IPS DF 4.7 (cell line): ENCODE results near the gene CRABP1.

ENCODE experiments used
- DNase-seq: peaks from one replicate; pipeline ENCODE4 v3.0.0-alpha.2; 2013; ENCODE audit warnings: low spot score; ENCODE audit errors: extremely low read depth

CRABP1 gene

GRCh38 chr15:78340231-78341056 lies at the start of gene CRABP1:
TSS of gene CRABP1 (plus strand) at chr15:78340353. CDS start at chr15:78340429, 76 bp downstream.
- no peak for DNase-seq

GRCh38 chr15:78291052-78291451 lies 49.1 kb upstream of the CRABP1 start:
- no peak for DNase-seq

GRCh38 chr15:78291698-78292097 lies 48.5 kb upstream of the CRABP1 start:
- no peak for DNase-seq

- DNase-seq, result no peak
These were observed 47.9 kb upstream of the CRABP1 start for GRCh38 chr15:78292219-78292618.

- DNase-seq, result peak; percentile 60
These were observed 40.8 kb upstream of the CRABP1 start, which contains the start of gene SKIC8 for GRCh38 chr15:78299101-78299930. TSS of gene SKIC8 (minus strand) at chr15:78299609. CDS start at chr15:78295686, 3,923 bp downstream.

GRCh38 chr15:78301326-78301725 lies 38.8 kb upstream of the CRABP1 start:
- no peak for DNase-seq

- DNase-seq, result no peak
These were observed 38.3 kb upstream of the CRABP1 start for GRCh38 chr15:78301828-78302227.

GRCh38 chr15:78302579-78303312 lies 37.4 kb upstream of the CRABP1 start:
- no peak for DNase-seq

GRCh38 chr15:78304216-78305066 lies 35.7 kb upstream of the CRABP1 start:
- DNase-seq, result no peak

- no peak for DNase-seq
These were observed 33.9 kb upstream of the CRABP1 start for GRCh38 chr15:78306176-78306774.

GRCh38 chr15:78307976-78308375 lies 32.2 kb upstream of the CRABP1 start:
- no peak for DNase-seq

GRCh38 chr15:78308422-78309032 lies 31.6 kb upstream of the CRABP1 start:
- peak; percentile 56 for DNase-seq

- DNase-seq, result no peak
These were observed 28.9 kb upstream of the CRABP1 start for GRCh38 chr15:78311292-78311691.

GRCh38 chr15:78312536-78312935 lies 27.6 kb upstream of the CRABP1 start:
- no peak for DNase-seq

- DNase-seq, result no peak
These were observed 27.2 kb upstream of the CRABP1 start for GRCh38 chr15:78312957-78313356.

GRCh38 chr15:78313383-78313782 lies 26.8 kb upstream of the CRABP1 start:
- DNase-seq, result no peak

GRCh38 chr15:78314181-78314581 lies 26.0 kb upstream of the CRABP1 start:
- no peak for DNase-seq

GRCh38 chr15:78315686-78316282 lies 24.4 kb upstream of the CRABP1 start:
- peak; percentile 68 for DNase-seq

- DNase-seq, result no peak
These were observed 23.7 kb upstream of the CRABP1 start for GRCh38 chr15:78316283-78317083.
